B cell (primary cell): ENCODE data around the gene WAC. TPM values are rescaled to one million over a fixed set of nuclear protein-coding genes. Genes with fewer than 3 reads are reported as not detected.

ENCODE experiments used
- ATAC-seq: fragments of 200-7000 bp; cut with Tn5 transposase; one replicate; pipeline ENCODE4 v1.10.0; 2021; ENCODE audit warnings: low read depth, mild to moderate bottlenecking, moderate number of reproducible peaks, moderate library complexity
- CTCF ChIA-PET: fragments of 350-600 bp; sonication (Branson Sonifier 250); formaldehyde crosslinking; loops from one replicate; lab custom pipeline; 2021; ENCODE audit warnings: antibody characterized with exemption, inconsistent platforms; lab: Charles Lee
- POLR2A ChIA-PET: fragments of 350-600 bp; sonication (Branson Sonifier 250); formaldehyde crosslinking; loops from one replicate; lab custom pipeline; 2021; ENCODE audit warnings: antibody characterized with exemption; lab: Charles Lee
- DNase-seq: peaks from one replicate; pipeline ENCODE4 v3.0.0; 2013
- H2AFZ ChIP-seq: 2 replicates; pipeline ENCODE4 v1.6.1; 2012; ENCODE audit warnings: mild to moderate bottlenecking, low read depth, low read length; ENCODE audit not compliant: insufficient read depth, poor library complexity, severe bottlenecking
- H3K27ac ChIP-seq, 2 donors: 1 replicate in 1 of 2; 2 replicates in 1 of 2; pipeline ENCODE4 v1.5.1; 2012 to 2013; ENCODE audit warnings: low read length in 2 of 2, mild to moderate bottlenecking in 2 of 2, moderate library complexity in 1 of 2
- H3K27me3 ChIP-seq, 4 experiments: fragments of 200-600 bp in 1 of 4; sonication (generic) in 1 of 4; replicated peaks in 1 of 4; 1 replicate in 2 of 4; 2 replicates in 2 of 4; pipeline versions ENCODE4 v1.6.1 to v1.7.0; 2013 to 2016; ENCODE audit warnings: low read length in 3 of 4, mild to moderate bottlenecking in 2 of 4, mixed read lengths in 1 of 4, moderate library complexity in 1 of 4; ENCODE audit not compliant: insufficient read depth in 4 of 4, control insufficient read depth in 3 of 4; ENCODE audit errors: control extremely low read depth in 1 of 4
- H3K36me3 ChIP-seq, 2 experiments: replicated peaks in 1 of 2; 1 replicate in 1 of 2; 2 replicates in 1 of 2; pipeline versions ENCODE4 v1.6.1 to v1.7.1; 2013; ENCODE audit warnings: low read length in 1 of 2; ENCODE audit not compliant: insufficient read depth in 2 of 2, control insufficient read depth in 1 of 2; ENCODE audit errors: control extremely low read depth in 1 of 2, extremely low read depth in 1 of 2
- H3K4me1 ChIP-seq, 2 donors: fragments of 200-600 bp in 1 of 2; sonication (generic) in 1 of 2; 1 replicate in 1 of 2; 2 replicates in 1 of 2; pipeline versions ENCODE4 v1.5.1 to v1.6.1; 2013 to 2017; ENCODE audit warnings: low read length in 2 of 2; ENCODE audit not compliant: control insufficient read depth in 2 of 2, insufficient read depth in 2 of 2
- H3K4me2 ChIP-seq: replicated peaks from 2 replicates; pipeline ENCODE3; 2012; ENCODE audit warnings: mild to moderate bottlenecking, low read depth, low read length; ENCODE audit not compliant: poor library complexity, severe bottlenecking
- H3K4me3 ChIP-seq, 5 experiments: fragments of 200-600 bp in 1 of 5; sonication (generic) in 1 of 5; 1 replicate in 3 of 5; 2 replicates in 2 of 5; pipeline versions ENCODE4 v1.5.1 to v1.7.0; 2011 to 2016; ENCODE audit warnings: low read length in 4 of 5, mild to moderate bottlenecking in 4 of 5, low read depth in 2 of 5, control low read depth in 1 of 5, moderate library complexity in 1 of 5; ENCODE audit not compliant: insufficient read depth in 1 of 5; ENCODE audit errors: control extremely low read depth in 1 of 5, extremely low read depth in 1 of 5
- H3K79me2 ChIP-seq: fragments of 200-600 bp; sonication (generic); one replicate; pipeline ENCODE4 v1.6.0; 2016; ENCODE audit warnings: low read length; ENCODE audit not compliant: control insufficient read depth, insufficient read depth
- H3K9ac ChIP-seq: fragments of 200-600 bp; sonication (generic); 2 replicates; pipeline ENCODE4 v1.6.1; 2017; ENCODE audit warnings: mild to moderate bottlenecking, low read length, moderate library complexity
- H3K9me3 ChIP-seq, 3 donors: one replicate each; pipeline versions ENCODE4 v1.6.1 to v1.7.1; 2013; ENCODE audit warnings: low read length in 2 of 3; ENCODE audit not compliant: control insufficient read depth in 2 of 3, insufficient read depth in 1 of 3; ENCODE audit errors: control extremely low read depth in 1 of 3
- H4K20me1 ChIP-seq: 2 replicates; pipeline ENCODE4 v1.6.0; 2012; ENCODE audit warnings: mild to moderate bottlenecking, low read length; ENCODE audit not compliant: insufficient read depth, control insufficient read depth, poor library complexity, severe bottlenecking
- H3K27ac Mint-ChIP-seq: one replicate; pipeline ENCODE4 v1.8.0; 2021; ENCODE audit warnings: mixed read lengths
- H3K27me3 Mint-ChIP-seq: one replicate; pipeline ENCODE4 v1.8.0; 2021; ENCODE audit warnings: mixed read lengths
- H3K4me1 Mint-ChIP-seq: one replicate; pipeline ENCODE4 v1.8.0; 2021; ENCODE audit warnings: mixed read lengths
- H3K4me3 Mint-ChIP-seq: one replicate; pipeline ENCODE4 v1.8.0; 2021; ENCODE audit warnings: mixed read lengths
- H3K9me3 Mint-ChIP-seq: one replicate; pipeline ENCODE4 v1.8.0; 2022; ENCODE audit warnings: mixed read lengths; ENCODE audit not compliant: insufficient read depth
- CTCF ChIP-seq: fragments of 200-600 bp; IDR thresholded peaks from one replicate; pipeline ENCODE4 v1.8.0; 2022; ENCODE audit warnings: antibody characterized with exemption, mild to moderate bottlenecking
- EZH2 ChIP-seq: IDR thresholded peaks from 2 replicates; pipeline ENCODE4 v1.6.1; 2012; ENCODE audit warnings: borderline replicate concordance, low read depth, mild to moderate bottlenecking, moderate library complexity, low read length; ENCODE audit not compliant: insufficient read depth, poor library complexity, severe bottlenecking
- WGBS: methylation state at CpG from one replicate; pipeline ENCODE4 v1.1.5; 2013; ENCODE audit warnings: missing lambda C conversion rate; ENCODE audit not compliant: insufficient coverage; 5-methylcytosine and 5-hydroxymethylcytosine counted together
- intact Hi-C: fragments of 100-400 bp; cut with micrococcal nuclease; formaldehyde crosslinking; loops from one replicate; pipeline ENCODE4 v1.10.0; 2022
- polyA minus RNA-seq: library from RNA; depleted of rRNA, polyadenylated mRNA; stranded (reverse); fragments of >200 nt; gene quantifications from 2 replicates; pipeline ENCODE4 v1.2.3, GENCODE V29; 2012
- polyA plus RNA-seq: library from polyadenylated mRNA; depleted of rRNA; stranded (reverse); fragments of >200 nt; gene quantifications from 2 replicates; pipeline ENCODE4 v1.2.3, GENCODE V29; 2012
- total RNA-seq, 2 donors: library from RNA; stranded (reverse); fragments of 120-200 nt in 1 of 2; gene quantifications; 1 replicate in 1 of 2; 2 replicates in 1 of 2; pipeline versions ENCODE4 v1.2.3 to v1.2.4, GENCODE V29; 2013 to 2022

Gene WAC
- total RNA-seq (196 and 197 TPM in 2 replicates), polyA plus RNA-seq (77.4 and 87.5 TPM in 2 replicates), polyA minus RNA-seq (99.4 and 187 TPM in 2 replicates)
- 136 TPM for total RNA-seq (2013)

- Mint-ChIP-seq H3K27me3 (no peaks in the 10 kb centered on the region), H3K27ac (peak within 1 kb of the TSS; percentile 100), H3K4me1 (peaks cover 65% of the 10 kb centered on the region), H3K4me3 (peak within 1 kb of the TSS; percentile 99), H3K9me3 (no peaks in the 10 kb centered on the region)
- peak within 1 kb of the TSS; percentile 93 for H3K4me2 ChIP-seq
- peaks cover 19 to 40% of the 10 kb centered on the region in 2 donors for H3K4me1 ChIP-seq
- H3K4me3 ChIP-seq, result peak within 1 kb of the TSS; percentile 68 to 90 (median 83)
- peak within 1 kb of the TSS; percentile 100 for H3K27ac ChIP-seq
- peaks cover 66% of the 10 kb centered on the region for H3K79me2 ChIP-seq
- peak; percentile 99 for DNase-seq
- ATAC-seq, result peak; percentile 79
- no peaks in the 10 kb centered on the region for H3K27me3 ChIP-seq
- peak within 1 kb of the TSS; percentile 89 for H3K9ac ChIP-seq
- CTCF ChIA-PET, result interaction anchor here (0.6 to 1.1 kb wide), 3 partner anchors 19 to 101 kb away, joined by 3 to 5 read pairs (median 4); no protein-coding TSS in a partner anchor
- peaks cover 32% of the 10 kb centered on the region for H4K20me1 ChIP-seq
- intact Hi-C loops, result loop anchor here (1.0 to 10.0 kb wide), 5 partner anchors 100 to 1028 kb away; partner anchors contain the start of genes BAMBI and RAB18
- H3K36me3 ChIP-seq, result peaks cover 10 to 26% of the 10 kb centered on the region in 2 experiments
- H3K9me3 ChIP-seq, result no peaks in the 10 kb centered on the region
- H2AFZ ChIP-seq, result peak within 1 kb of the TSS; percentile 85
- WGBS, result under 1% methylated on average over 102 of the region's 102 CpGs
- POLR2A ChIA-PET, result interaction anchor here (0.6 to 1.1 kb wide), 7 partner anchors 11 to 1378 kb away, joined by 3 to 7 read pairs (median 3); partner anchors contain the start of genes RAB18 and YME1L1
- TF ChIP-seq CTCF (no peak), EZH2 (no peak)
Observed at GRCh38 chr10:28532337-28533185, at the start of gene WAC. TSS of gene WAC (plus strand) at chr10:28533118. CDS start at chr10:28533580, 462 bp downstream.

- Histone ChIP-seq H3K9ac (no peak overlapping the region), H3K9me3 (no peaks in the 10 kb centered on the region), H4K20me1 (no peaks in the 10 kb centered on the region), H3K27ac (no peak overlapping the region), H2AFZ (no peak overlapping the region), H3K36me3 (no peaks in the 10 kb centered on the region), H3K4me1 (no peaks in the 10 kb centered on the region), H3K4me3 (no peak overlapping the region), H3K27me3 (peaks cover 0 to 5% (median 0%) of the 10 kb centered on the region in 4 experiments), H3K79me2 (no peaks in the 10 kb centered on the region), H3K4me2 (no peak overlapping the region)
- ATAC-seq (no peak), DNase-seq (no peak)
- Mint-ChIP-seq H3K9me3 (peaks cover 3% of the 10 kb centered on the region), H3K27me3 (peaks cover 18% of the 10 kb centered on the region), H3K4me1 (peaks cover 2% of the 10 kb centered on the region), H3K27ac (no peak overlapping the region), H3K4me3 (no peak overlapping the region)
- ChIA-PET POLR2A (no interaction called here), CTCF (no interaction called here)
- intact Hi-C loops, result no loop called here
- TF ChIP-seq CTCF, result no peak
- TF ChIP-seq EZH2, result no peak
- 97% methylated on average over 5 of the region's 6 CpGs for WGBS
Observed at GRCh38 chr10:28489206-28489605, 43.7 kb upstream of the WAC start.
